Panc1 (cell line): ENCODE data around the gene FXYD4. TPM values are rescaled to one million over a fixed set of nuclear protein-coding genes. Genes with fewer than 3 reads are reported as not detected.

Experiments used
- ATAC-seq: fragments of 200-7000 bp; cut with Tn5 transposase; 2 replicates; pipeline ENCODE4 v1.9.1; 2020; ENCODE audit warnings: mild to moderate bottlenecking, moderate library complexity
- BruUV-seq: library from RNA; stranded (reverse); fragments of 400-500 nt; replicated peaks from 2 replicates; lab custom pipeline; 2021; lab: Mats Ljungman, UMichigan
- CTCF ChIA-PET: fragments of 300-600 bp; sonication (Branson Sonifier 250); formaldehyde crosslinking; loops from one replicate; lab custom pipeline; 2022; ENCODE audit warnings: antibody characterized with exemption; lab: Charles Lee
- POLR2A ChIA-PET: fragments of 300-600 bp; sonication (Branson Sonifier 250); formaldehyde crosslinking; loops from one replicate; lab custom pipeline; 2022; ENCODE audit warnings: antibody characterized with exemption; lab: Charles Lee
- DNase-seq: peaks from one replicate; pipeline ENCODE4 v3.0.0-alpha.2; 2010; ENCODE audit warnings: low read depth, low spot score
- H3K27ac ChIP-seq: 2 replicates; pipeline ENCODE4 v1.5.1; 2011; ENCODE audit warnings: mild to moderate bottlenecking, low read length, inconsistent platforms
- H3K27me3 ChIP-seq: fragments of 200-500 bp; sonication (Bioruptor generic); 2 replicates; pipeline ENCODE4 v1.6.0; 2014; ENCODE audit warnings: low read length, inconsistent platforms; ENCODE audit not compliant: control insufficient read depth, insufficient read depth
- H3K36me3 ChIP-seq: fragments of 200-500 bp; sonication (Bioruptor generic); 2 replicates; pipeline ENCODE4 v1.5.1; 2014; ENCODE audit warnings: inconsistent platforms, mild to moderate bottlenecking, low read length, moderate library complexity; ENCODE audit not compliant: control insufficient read depth, insufficient read depth
- H3K4me1 ChIP-seq: 2 replicates; pipeline ENCODE4 v1.5.1; 2011; ENCODE audit warnings: inconsistent platforms, mild to moderate bottlenecking, low read length, moderate library complexity; ENCODE audit not compliant: control insufficient read depth, insufficient read depth
- H3K4me3 ChIP-seq, 2 experiments: 2 replicates each; pipeline ENCODE4 v1.5.1; 2011 to 2012; ENCODE audit warnings: low read depth in 2 of 2, low read length in 2 of 2, mild to moderate bottlenecking in 2 of 2, inconsistent platforms in 1 of 2, moderate library complexity in 1 of 2
- H3K9me3 ChIP-seq: fragments of 200-500 bp; sonication (Bioruptor generic); 2 replicates; pipeline ENCODE4 v1.5.1; 2014; ENCODE audit warnings: low read depth, mild to moderate bottlenecking, inconsistent platforms, low read length, moderate library complexity; ENCODE audit not compliant: control insufficient read depth, insufficient read depth
- POLR2AphosphoS5 ChIP-seq: IDR thresholded peaks from 2 replicates; pipeline ENCODE4 v1.6.1; 2012; ENCODE audit warnings: mild to moderate bottlenecking, low read depth, low read length, moderate library complexity
- SIN3A ChIP-seq: IDR thresholded peaks from 2 replicates; pipeline ENCODE4 v1.6.1; 2012; ENCODE audit warnings: low read depth, mild to moderate bottlenecking, low read length, moderate library complexity, borderline replicate concordance; ENCODE audit not compliant: insufficient read depth
- TCF7L2 ChIP-seq: IDR thresholded peaks from 2 replicates; pipeline ENCODE4 v1.6.1; 2011; ENCODE audit warnings: mild to moderate bottlenecking, low read depth, low read length, inconsistent platforms
- in situ Hi-C: cut with HindIII; loops from 2 replicates; pipeline ENCODE4 v1.10.0; 2016; ENCODE audit warnings: low sequenced_read_pairs, low pct_unique_long_range_greater_than_20kb
- intact Hi-C: fragments of 100-400 bp; cut with micrococcal nuclease; formaldehyde crosslinking; loops from one replicate; pipeline ENCODE4 v1.10.0; 2022; ENCODE audit not compliant: unreplicated experiment
- total RNA-seq: library from RNA; stranded (reverse); gene quantifications from one replicate; pipeline ENCODE4 v1.2.1, GENCODE V29; 2021; ENCODE audit not compliant: unreplicated experiment
- TF ChIP-seq, protein P1 (sequence below), 2 experiments: IDR thresholded peaks; 2 replicates each; pipeline ENCODE4 v1.6.1; 2011 to 2012; ENCODE audit warnings: low read depth in 2 of 2, control low read depth in 1 of 2, low read length in 1 of 2, mild to moderate bottlenecking in 1 of 2, moderate library complexity in 1 of 2; ENCODE audit not compliant: insufficient read depth in 1 of 2
- TF ChIP-seq, protein P2 (sequence below): fragments of 450-650 bp; IDR thresholded peaks from 2 replicates; pipeline ENCODE4 v1.5.1; 2017; ENCODE audit warnings: mild to moderate bottlenecking

FXYD4 gene
- total RNA-seq, 1 experiment from 2014 or later = not detected

DNA sequence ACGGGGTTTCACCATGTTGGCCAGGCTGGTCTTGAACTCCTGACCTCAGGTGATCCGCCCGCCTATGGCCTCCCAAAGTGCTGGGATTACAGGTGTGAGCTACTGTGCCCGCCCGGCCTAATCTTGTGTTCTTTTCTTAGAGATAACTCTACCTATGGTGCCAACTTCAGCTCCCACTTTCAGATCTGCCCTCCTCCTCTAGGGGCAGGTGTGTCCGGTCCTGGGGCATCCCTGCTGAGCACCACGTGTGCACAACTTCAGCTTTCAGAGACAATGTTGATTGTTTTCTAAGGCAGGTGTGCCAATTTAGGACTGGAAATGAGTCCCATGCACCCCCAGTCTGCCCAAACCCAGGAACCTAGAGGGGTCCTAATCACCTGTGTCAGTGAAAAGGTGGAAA, 18.5 kb upstream of the FXYD4 start:
- Histone ChIP-seq H3K27me3 (no peaks in the 10 kb centered on the region), H3K36me3 (no peaks in the 10 kb centered on the region), H3K9me3 (no peaks in the 10 kb centered on the region), H3K4me3 (no peak overlapping the region), H3K4me1 (peaks cover 15% of the 10 kb centered on the region), H3K27ac (no peak overlapping the region)
- ATAC-seq (no peak), DNase-seq (no peak)
- intact Hi-C loops = no loop called here
- no TSS peak for BruUV-seq
- POLR2A ChIA-PET = no interaction called here
- in situ Hi-C loops = no loop called here
- CTCF ChIA-PET = no interaction called here
- TF ChIP-seq, protein P1, sequence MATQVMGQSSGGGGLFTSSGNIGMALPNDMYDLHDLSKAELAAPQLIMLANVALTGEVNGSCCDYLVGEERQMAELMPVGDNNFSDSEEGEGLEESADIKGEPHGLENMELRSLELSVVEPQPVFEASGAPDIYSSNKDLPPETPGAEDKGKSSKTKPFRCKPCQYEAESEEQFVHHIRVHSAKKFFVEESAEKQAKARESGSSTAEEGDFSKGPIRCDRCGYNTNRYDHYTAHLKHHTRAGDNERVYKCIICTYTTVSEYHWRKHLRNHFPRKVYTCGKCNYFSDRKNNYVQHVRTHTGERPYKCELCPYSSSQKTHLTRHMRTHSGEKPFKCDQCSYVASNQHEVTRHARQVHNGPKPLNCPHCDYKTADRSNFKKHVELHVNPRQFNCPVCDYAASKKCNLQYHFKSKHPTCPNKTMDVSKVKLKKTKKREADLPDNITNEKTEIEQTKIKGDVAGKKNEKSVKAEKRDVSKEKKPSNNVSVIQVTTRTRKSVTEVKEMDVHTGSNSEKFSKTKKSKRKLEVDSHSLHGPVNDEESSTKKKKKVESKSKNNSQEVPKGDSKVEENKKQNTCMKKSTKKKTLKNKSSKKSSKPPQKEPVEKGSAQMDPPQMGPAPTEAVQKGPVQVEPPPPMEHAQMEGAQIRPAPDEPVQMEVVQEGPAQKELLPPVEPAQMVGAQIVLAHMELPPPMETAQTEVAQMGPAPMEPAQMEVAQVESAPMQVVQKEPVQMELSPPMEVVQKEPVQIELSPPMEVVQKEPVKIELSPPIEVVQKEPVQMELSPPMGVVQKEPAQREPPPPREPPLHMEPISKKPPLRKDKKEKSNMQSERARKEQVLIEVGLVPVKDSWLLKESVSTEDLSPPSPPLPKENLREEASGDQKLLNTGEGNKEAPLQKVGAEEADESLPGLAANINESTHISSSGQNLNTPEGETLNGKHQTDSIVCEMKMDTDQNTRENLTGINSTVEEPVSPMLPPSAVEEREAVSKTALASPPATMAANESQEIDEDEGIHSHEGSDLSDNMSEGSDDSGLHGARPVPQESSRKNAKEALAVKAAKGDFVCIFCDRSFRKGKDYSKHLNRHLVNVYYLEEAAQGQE (IDR thresholded peaks at IDR 0.05; ENCODE audit: insufficient read depth in 1 of 2, low read depth in 2 of 2, low read length in 1 of 2) = no peak
- TF ChIP-seq TCF7L2 (no peak), POLR2AphosphoS5 (no peak), SIN3A (no peak)
- TF ChIP-seq, protein P2, sequence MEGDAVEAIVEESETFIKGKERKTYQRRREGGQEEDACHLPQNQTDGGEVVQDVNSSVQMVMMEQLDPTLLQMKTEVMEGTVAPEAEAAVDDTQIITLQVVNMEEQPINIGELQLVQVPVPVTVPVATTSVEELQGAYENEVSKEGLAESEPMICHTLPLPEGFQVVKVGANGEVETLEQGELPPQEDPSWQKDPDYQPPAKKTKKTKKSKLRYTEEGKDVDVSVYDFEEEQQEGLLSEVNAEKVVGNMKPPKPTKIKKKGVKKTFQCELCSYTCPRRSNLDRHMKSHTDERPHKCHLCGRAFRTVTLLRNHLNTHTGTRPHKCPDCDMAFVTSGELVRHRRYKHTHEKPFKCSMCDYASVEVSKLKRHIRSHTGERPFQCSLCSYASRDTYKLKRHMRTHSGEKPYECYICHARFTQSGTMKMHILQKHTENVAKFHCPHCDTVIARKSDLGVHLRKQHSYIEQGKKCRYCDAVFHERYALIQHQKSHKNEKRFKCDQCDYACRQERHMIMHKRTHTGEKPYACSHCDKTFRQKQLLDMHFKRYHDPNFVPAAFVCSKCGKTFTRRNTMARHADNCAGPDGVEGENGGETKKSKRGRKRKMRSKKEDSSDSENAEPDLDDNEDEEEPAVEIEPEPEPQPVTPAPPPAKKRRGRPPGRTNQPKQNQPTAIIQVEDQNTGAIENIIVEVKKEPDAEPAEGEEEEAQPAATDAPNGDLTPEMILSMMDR = no peak

DNA sequence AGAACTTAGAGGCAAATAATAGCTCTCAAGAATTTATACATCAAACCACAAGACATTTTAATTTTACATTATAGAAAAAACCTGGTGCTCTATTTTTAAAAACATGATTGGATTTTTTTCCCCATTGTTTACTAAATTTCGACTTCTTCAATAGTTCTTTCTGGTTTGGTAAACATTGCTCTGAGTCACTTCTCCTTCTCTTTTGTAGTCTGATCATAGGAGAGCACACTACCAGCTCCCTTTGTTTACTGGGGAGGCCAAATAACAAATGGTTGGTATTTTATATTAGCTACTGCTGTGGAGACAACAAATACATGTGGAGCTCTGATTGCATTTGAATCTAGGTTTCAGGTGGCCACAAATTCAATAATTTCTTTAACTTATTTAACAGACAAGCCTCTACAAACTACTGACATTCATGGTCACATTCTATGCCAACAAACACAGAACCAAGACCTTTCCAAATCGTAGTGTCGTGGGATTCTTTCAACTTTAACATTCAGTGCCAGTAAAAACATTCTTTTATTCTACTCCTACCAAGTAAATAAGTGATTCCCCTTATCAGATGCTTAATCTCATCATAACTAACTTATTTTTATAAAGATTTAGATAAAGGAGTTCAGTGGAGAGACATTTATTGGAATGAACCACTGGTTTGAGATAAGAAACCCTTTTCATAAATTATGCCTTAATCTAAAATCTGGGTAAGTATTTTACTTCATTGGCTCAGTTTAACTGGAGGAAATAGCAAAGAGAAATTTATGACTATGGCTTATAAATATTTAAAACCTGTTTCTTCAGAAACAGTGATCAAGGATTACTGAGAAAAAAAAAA, 17.7 kb upstream of the FXYD4 start:
- CTCF ChIA-PET = interaction anchor here (0.6 kb wide), 1 partner anchor 8 kb away, joined by 3 read pairs; no protein-coding TSS in a partner anchor
- TF ChIP-seq, protein P2 = no peak
- TF ChIP-seq TCF7L2 = peak; percentile 66
- BruUV-seq = no TSS peak
- no peak for DNase-seq
- no peak for ATAC-seq
- Histone ChIP-seq H3K27me3 (no peaks in the 10 kb centered on the region), H3K27ac (no peak overlapping the region), H3K9me3 (no peaks in the 10 kb centered on the region), H3K4me1 (peaks cover 13% of the 10 kb centered on the region), H3K36me3 (no peaks in the 10 kb centered on the region), H3K4me3 (no peak overlapping the region)
- in situ Hi-C loops = no loop called here
- POLR2A ChIA-PET = no interaction called here
- intact Hi-C loops = no loop called here
